ENCODE data around the gene FIBCD1.

DNA sequence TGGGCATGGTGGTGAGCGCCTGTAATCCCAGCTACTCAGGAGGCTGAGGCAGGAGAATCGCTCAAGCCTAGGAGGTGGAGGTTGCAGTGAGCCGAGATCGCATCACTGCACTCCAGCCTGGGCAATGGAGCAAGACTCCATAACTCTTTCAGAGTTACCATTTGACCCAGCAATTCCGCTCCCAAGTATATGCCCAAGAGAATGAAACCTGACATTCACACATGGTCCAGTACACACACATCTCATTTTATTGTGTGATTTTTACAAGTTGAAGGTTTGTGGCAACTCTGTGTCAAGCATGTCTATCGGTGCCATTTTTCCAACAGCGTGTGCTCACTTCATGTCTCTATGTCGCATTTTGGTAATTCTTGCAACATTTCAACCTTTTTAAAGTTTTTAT is 24.9 kb upstream of the FIBCD1 start:
- TF ChIP-seq, protein P1, sequence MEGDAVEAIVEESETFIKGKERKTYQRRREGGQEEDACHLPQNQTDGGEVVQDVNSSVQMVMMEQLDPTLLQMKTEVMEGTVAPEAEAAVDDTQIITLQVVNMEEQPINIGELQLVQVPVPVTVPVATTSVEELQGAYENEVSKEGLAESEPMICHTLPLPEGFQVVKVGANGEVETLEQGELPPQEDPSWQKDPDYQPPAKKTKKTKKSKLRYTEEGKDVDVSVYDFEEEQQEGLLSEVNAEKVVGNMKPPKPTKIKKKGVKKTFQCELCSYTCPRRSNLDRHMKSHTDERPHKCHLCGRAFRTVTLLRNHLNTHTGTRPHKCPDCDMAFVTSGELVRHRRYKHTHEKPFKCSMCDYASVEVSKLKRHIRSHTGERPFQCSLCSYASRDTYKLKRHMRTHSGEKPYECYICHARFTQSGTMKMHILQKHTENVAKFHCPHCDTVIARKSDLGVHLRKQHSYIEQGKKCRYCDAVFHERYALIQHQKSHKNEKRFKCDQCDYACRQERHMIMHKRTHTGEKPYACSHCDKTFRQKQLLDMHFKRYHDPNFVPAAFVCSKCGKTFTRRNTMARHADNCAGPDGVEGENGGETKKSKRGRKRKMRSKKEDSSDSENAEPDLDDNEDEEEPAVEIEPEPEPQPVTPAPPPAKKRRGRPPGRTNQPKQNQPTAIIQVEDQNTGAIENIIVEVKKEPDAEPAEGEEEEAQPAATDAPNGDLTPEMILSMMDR (IDR thresholded peaks at IDR 0.05), result no peak
- no peak for TF ChIP-seq POLR2A (IDR thresholded peaks at IDR 0.05)
